HepG2 (cell line): ENCODE data around the gene ARL2. TPM values are rescaled to one million over a fixed set of nuclear protein-coding genes. Genes with fewer than 3 reads are reported as not detected.

Experiments used
- AGO2 ChIP-seq: fragments of 200-400 bp; formaldehyde crosslinking; optimal IDR thresholded peaks from 2 replicates; pipeline ENCODE3; 2017; ENCODE audit warnings: mild to moderate bottlenecking, low read depth, low read length, moderate library complexity
- AHR ChIP-seq: IDR thresholded peaks from 2 replicates; pipeline ENCODE4 v1.6.1; 2018; ENCODE audit warnings: missing genetic modification reagents, missing compliant biosample characterization
- ATF1 ChIP-seq: IDR thresholded peaks from 2 replicates; pipeline ENCODE4 v1.6.1; 2016; ENCODE audit warnings: mild to moderate bottlenecking, control low read depth
- CENPT ChIP-seq: sonication (generic); formaldehyde crosslinking; IDR thresholded peaks from 2 replicates; pipeline ENCODE4 v1.8.0; 2022; ENCODE audit warnings: low read depth, mild to moderate bottlenecking, moderate library complexity, missing genetic modification reagents
- IKZF1 ChIP-seq: fragments of 450-650 bp; IDR thresholded peaks from 2 replicates; pipeline ENCODE4 v1.7.1; 2016
- IKZF4 ChIP-seq: sonication (generic); formaldehyde crosslinking; IDR thresholded peaks from 2 replicates; pipeline ENCODE4 v1.5.1; 2020; ENCODE audit warnings: borderline replicate concordance, mild to moderate bottlenecking, low read depth, missing genetic modification reagents; ENCODE audit errors: not compliant biosample characterization
- MZF1 ChIP-seq: sonication (generic); formaldehyde crosslinking; IDR thresholded peaks from 2 replicates; pipeline ENCODE4 v1.8.1; 2023; ENCODE audit warnings: mild to moderate bottlenecking, missing genetic modification reagents, borderline replicate concordance
- RARA ChIP-seq: IDR thresholded peaks from 2 replicates; pipeline ENCODE4 v1.6.1; 2016; ENCODE audit warnings: missing genetic modification reagents, missing compliant biosample characterization
- SMYD3 ChIP-seq: sonication (generic); formaldehyde crosslinking; IDR thresholded peaks from 2 replicates; pipeline ENCODE4 v1.8.1; 2023; ENCODE audit warnings: mild to moderate bottlenecking, missing genetic modification reagents
- TAF1 ChIP-seq: sonication (generic); formaldehyde crosslinking; IDR thresholded peaks from 2 replicates; pipeline ENCODE4 v1.4.0; 2020; ENCODE audit warnings: missing genetic modification reagents
- ZNF143 ChIP-seq: sonication (generic); formaldehyde crosslinking; IDR thresholded peaks from 2 replicates; pipeline ENCODE4 v1.4.0; 2020; ENCODE audit warnings: missing genetic modification reagents
- ZNF558 ChIP-seq: sonication (generic); formaldehyde crosslinking; IDR thresholded peaks from 2 replicates; pipeline ENCODE4 v1.9.0; 2022; ENCODE audit warnings: mild to moderate bottlenecking, missing genetic modification reagents, borderline replicate concordance
- ZNF776 ChIP-seq: sonication (generic); formaldehyde crosslinking; IDR thresholded peaks from 2 replicates; pipeline ENCODE4 v1.4.0; 2020; ENCODE audit warnings: mild to moderate bottlenecking, missing genetic modification reagents
- polyA plus RNA-seq, 8 experiments: library from polyadenylated mRNA; depleted of rRNA in 3 of 8; stranded (reverse) in 7 of 8; unstranded in 1 of 8; fragments of >200 nt; fragmentation: Illumina TruSeq in 4 of 8; extraction: Trizol in 4 of 8; gene quantifications; 2 replicates each; pipeline versions ENCODE4 v1.2.1 to v1.2.3, GENCODE V29; 2011 to 2016; ENCODE audit warnings: low read depth in 4 of 8, missing spikeins in 1 of 8, mixed read lengths in 1 of 8; ENCODE audit not compliant: insufficient read depth in 1 of 8
- total RNA-seq, 5 experiments: library from RNA; depleted of rRNA; stranded (reverse); fragments of >200 nt; fragmentation: Illumina TruSeq; extraction: Trizol; gene quantifications; 2 replicates each; pipeline ENCODE4 v1.2.3, GENCODE V29; 2016; ENCODE audit warnings: low read depth in 1 of 5
- TF ChIP-seq, protein P1 (sequence below), 2 experiments: fragments of 450-650 bp in 1 of 2; sonication (generic) in 1 of 2; formaldehyde crosslinking in 1 of 2; IDR thresholded peaks; 2 replicates each; pipeline versions ENCODE4 v1.6.1 to v1.8.0; 2016 to 2022; ENCODE audit warnings: antibody characterized with exemption in 1 of 2, mild to moderate bottlenecking in 1 of 2, missing genetic modification reagents in 1 of 2
- TF ChIP-seq, protein P2 (sequence below): sonication (generic); formaldehyde crosslinking; IDR thresholded peaks from 2 replicates; pipeline ENCODE4 v1.4.0; 2020; ENCODE audit warnings: missing genetic modification reagents, mild to moderate bottlenecking, borderline replicate concordance
- TF ChIP-seq, protein P3 (sequence below): sonication (generic); formaldehyde crosslinking; IDR thresholded peaks from 2 replicates; pipeline ENCODE4 v1.8.1; 2023; ENCODE audit warnings: mild to moderate bottlenecking, missing genetic modification reagents, borderline replicate concordance
- TF ChIP-seq, protein P4 (sequence below): sonication (generic); formaldehyde crosslinking; IDR thresholded peaks from 2 replicates; pipeline ENCODE4 v1.5.1; 2020; ENCODE audit warnings: missing genetic modification reagents, mild to moderate bottlenecking, borderline replicate concordance

Gene ARL2
- total and polyA plus RNA-seq, 2 of the 13 experiments (the other 11 are each of a cell fraction or from before 2014, with no cell fraction given), result 82.9 to 84.4 TPM

DNA sequence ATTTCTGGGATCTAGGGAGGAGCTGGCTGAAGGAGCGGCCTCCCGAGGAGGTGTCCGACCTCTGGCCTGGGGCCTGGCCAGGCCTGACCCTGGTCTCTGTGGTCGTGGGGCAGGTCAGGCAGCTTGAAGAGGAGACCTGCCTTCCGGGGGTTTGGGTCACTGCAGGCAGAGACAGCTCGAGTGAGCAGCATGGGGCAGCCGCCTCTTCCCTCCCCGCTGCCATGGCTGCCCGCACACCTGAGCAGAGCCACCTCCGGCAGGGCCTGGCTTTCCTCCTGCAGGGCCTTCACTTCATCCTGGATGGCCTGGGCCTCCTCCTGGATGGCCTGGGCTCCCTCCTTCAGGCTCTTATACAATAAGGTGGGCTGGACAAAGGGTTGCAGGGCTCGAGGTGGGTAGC, 52.4 kb downstream of the ARL2 start (continued):
- TF ChIP-seq, protein P1, sequence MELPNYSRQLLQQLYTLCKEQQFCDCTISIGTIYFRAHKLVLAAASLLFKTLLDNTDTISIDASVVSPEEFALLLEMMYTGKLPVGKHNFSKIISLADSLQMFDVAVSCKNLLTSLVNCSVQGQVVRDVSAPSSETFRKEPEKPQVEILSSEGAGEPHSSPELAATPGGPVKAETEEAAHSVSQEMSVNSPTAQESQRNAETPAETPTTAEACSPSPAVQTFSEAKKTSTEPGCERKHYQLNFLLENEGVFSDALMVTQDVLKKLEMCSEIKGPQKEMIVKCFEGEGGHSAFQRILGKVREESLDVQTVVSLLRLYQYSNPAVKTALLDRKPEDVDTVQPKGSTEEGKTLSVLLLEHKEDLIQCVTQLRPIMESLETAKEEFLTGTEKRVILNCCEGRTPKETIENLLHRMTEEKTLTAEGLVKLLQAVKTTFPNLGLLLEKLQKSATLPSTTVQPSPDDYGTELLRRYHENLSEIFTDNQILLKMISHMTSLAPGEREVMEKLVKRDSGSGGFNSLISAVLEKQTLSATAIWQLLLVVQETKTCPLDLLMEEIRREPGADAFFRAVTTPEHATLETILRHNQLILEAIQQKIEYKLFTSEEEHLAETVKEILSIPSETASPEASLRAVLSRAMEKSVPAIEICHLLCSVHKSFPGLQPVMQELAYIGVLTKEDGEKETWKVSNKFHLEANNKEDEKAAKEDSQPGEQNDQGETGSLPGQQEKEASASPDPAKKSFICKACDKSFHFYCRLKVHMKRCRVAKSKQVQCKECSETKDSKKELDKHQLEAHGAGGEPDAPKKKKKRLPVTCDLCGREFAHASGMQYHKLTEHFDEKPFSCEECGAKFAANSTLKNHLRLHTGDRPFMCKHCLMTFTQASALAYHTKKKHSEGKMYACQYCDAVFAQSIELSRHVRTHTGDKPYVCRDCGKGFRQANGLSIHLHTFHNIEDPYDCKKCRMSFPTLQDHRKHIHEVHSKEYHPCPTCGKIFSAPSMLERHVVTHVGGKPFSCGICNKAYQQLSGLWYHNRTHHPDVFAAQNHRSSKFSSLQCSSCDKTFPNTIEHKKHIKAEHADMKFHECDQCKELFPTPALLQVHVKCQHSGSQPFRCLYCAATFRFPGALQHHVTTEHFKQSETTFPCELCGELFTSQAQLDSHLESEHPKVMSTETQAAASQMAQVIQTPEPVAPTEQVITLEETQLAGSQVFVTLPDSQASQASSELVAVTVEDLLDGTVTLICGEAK (IDR thresholded peaks at IDR 0.05), result no peak
- TF ChIP-seq, protein P1 (CRISPR knock-in tag; IDR thresholded peaks at IDR 0.05), result no peak; the same call in 1 of the 2 replicates
- TF ChIP-seq, protein P2, sequence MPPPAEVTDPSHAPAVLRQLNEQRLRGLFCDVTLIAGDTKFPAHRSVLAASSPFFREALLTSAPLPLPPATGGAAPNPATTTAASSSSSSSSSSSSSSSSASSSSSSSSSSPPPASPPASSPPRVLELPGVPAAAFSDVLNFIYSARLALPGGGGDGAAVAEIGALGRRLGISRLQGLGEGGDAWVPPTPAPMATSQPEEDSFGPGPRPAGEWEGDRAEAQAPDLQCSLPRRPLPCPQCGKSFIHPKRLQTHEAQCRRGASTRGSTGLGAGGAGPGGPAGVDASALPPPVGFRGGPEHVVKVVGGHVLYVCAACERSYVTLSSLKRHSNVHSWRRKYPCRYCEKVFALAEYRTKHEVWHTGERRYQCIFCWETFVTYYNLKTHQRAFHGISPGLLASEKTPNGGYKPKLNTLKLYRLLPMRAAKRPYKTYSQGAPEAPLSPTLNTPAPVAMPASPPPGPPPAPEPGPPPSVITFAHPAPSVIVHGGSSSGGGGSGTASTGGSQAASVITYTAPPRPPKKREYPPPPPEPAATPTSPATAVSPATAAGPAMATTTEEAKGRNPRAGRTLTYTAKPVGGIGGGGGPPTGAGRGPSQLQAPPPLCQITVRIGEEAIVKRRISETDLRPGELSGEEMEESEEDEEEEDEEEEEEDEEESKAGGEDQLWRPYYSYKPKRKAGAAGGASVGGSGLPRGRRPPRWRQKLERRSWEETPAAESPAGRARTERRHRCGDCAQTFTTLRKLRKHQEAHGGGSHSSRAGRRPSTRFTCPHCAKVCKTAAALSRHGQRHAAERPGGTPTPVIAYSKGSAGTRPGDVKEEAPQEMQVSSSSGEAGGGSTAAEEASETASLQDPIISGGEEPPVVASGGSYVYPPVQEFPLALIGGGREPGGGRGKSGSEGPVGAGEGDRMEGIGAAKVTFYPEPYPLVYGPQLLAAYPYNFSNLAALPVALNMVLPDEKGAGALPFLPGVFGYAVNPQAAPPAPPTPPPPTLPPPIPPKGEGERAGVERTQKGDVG (CRISPR knock-in tag), result no peak
- no peak for TF ChIP-seq ATF1
- no peak for TF ChIP-seq MZF1 (CRISPR knock-in tag)
- peak; percentile 46; the same call in 1 of the 2 replicates for TF ChIP-seq TAF1
- no peak for TF ChIP-seq ZNF143 (CRISPR knock-in tag)
- peak; percentile 67 for TF ChIP-seq IKZF4 (CRISPR knock-in tag)
- TF ChIP-seq IKZF1, result no peak
- no peak for TF ChIP-seq RARA (CRISPR knock-in tag)
- no peak for TF ChIP-seq SMYD3 (CRISPR knock-in tag)
- TF ChIP-seq, protein P3, sequence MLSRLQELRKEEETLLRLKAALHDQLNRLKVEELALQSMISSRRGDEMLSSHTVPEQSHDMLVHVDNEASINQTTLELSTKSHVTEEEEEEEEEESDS (CRISPR knock-in tag), result no peak
- TF ChIP-seq, protein P4, sequence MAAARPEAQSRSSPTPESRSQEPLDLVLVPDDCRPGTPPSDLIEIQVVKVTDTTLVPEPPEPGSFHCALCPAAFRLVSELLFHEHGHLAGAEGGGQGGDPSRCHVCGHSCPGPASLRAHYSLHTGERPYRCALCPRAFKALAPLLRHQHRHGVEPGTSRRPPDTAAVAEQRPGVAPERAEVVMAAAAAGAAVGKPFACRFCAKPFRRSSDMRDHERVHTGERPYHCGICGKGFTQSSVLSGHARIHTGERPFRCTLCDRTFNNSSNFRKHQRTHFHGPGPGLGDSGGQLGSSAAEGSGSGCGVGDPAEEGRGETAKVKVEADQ (CRISPR knock-in tag), result 0 out of 2 replicates have a peak, but pooled peaks have one; percentile 27
- no peak for TF ChIP-seq ZNF776 (CRISPR knock-in tag)
- no peak for TF ChIP-seq CENPT (CRISPR knock-in tag)
- TF ChIP-seq AHR, result no peak
- no peak for TF ChIP-seq AGO2
- no peak; the same call in 1 of the 2 replicates for TF ChIP-seq ZNF558 (CRISPR knock-in tag)
